NCI-H1092 treated with DMSO at 0.1 percent for 48 hours (cell line): ENCODE data around the gene TMEM273.

ENCODE experiments used
- DNase-seq: peaks from one replicate; lab custom pipeline; 2025; lab: John Stamatoyannopoulos, UW

The TMEM273 gene

GRCh38 chr10:49176310-49177268, 11.6 kb downstream of the TMEM273 start:
- no peak for DNase-seq

DNA sequence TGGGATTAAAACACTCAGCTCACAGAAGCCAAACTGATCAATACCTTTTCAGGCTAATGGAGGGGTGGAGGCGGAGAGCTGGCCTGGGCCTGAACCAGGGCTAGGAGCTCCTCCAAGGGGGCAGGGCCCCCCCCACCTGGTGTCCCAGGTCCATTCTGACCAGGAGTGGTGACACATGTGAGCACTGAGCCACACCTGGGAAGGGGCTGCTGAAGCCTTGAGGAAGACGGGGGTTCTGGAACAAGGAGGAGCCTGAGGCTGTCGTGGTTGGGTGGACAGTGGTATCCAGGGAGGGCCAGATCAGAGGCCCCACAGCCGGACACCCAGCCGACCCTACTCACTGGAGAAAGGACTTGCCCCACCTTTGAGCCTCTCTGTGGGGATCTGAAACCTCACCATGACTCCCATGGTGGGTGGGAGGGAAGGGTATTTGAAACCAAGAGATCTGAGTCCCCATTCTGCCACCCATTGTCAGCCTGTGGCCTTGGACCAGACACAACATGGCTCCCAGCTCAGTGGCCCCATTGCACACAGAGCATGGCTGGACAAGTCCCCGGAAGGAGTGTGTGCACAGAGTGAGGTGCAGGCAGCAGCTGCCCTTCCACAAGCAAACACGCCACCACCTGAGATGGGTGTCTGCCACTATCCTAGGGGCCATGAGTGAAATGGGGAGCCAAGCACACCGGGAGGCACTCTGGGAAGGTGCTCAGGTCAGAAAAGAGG, 12.4 kb downstream of the TMEM273 start:
- DNase-seq: no peak

GRCh38 chr10:49174926-49175500, 13.2 kb downstream of the TMEM273 start:
- no peak for DNase-seq

DNA sequence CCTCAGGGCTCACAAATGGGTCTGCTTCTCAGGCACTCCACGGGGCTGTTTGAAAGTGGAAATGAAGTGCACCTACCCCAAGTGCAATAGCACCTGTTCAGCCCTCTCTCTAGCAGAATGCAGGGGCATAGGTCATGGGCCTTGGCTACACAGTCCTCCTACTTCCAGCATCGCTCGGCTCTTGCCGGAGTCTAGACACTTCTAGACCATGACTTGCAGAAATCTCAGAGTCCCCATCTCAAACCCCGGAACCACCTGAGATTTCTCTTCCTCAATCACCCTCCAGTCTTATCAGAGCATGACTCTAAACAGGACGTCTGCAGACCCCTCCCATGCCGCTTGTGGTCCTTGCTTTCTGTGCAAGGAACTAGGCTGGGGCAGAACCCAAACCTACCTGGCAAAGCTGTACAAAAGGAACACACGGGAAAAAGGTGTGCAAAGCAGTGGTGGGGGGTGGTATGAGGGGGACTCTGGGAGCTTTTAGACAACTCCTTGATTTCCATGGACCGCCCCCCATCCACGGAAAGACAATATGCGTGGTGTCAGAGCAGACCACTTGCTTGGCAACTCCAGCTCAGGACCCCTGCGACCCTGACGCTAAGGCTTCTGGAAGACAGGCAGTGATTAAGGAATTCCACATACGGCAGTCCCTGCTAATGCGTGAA, 13.8 kb downstream of the TMEM273 start:
- DNase-seq: no peak

GRCh38 chr10:49173853-49174252, 14.3 kb downstream of the TMEM273 start:
- DNase-seq: no peak

- DNase-seq: no peak
Observed at GRCh38 chr10:49173201-49173772, 14.9 kb downstream of the TMEM273 start.

DNA sequence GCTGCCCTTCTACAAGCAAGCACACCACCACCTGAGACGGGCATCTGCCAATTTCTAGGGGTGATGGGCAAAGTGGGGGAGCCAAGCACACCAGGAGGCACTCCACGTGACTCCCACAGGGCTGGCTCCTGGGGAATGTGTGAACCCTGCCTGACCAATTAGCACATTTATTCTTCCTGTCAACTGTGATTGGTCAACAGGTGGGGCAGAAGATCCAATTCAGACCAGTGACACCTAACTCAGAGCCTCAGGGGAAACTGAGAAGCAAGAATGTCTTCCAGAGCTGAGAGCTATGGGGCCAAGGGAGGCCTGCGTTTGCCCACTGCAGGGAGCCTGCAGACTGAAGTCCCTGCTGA, 15.4 kb downstream of the TMEM273 start:
- DNase-seq: no peak

DNA sequence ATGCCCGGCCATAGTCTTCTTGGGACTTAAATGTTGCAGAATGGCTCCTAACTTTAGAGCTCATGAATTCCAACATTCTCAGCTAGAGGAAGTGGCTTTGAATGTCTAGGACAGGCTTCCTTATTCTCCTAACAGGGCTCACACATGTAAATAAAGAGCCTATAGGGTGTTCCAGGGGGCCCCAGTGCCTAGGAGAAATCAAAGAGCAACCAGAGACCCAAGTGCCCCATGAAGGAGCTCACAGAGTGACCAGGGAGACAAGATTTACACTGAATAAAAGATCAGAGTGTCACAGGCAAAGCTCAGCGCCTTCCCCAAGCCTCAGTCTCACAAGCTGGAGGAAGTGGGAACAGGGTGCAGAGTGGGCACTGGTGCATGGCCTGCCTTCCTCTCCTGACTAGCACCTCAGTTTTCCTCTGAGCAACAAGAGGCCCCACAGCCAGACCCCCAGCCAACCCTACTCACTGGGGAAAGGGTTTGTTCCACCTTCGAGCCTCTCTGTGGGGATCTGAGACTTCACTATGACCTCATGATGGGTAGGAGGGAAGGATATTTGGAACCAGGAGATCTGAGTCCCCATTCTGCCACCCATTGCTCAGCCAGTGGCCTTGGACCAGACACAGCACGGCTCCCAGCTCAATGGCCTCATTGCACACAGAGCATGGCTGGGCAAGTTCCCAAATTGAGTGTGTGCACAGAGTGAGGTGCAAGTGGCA, 16.0 kb downstream of the TMEM273 start:
- peak; percentile 7 for DNase-seq

GRCh38 chr10:49171326-49172060, 16.7 kb downstream of the TMEM273 start:
- no peak for DNase-seq

DNA sequence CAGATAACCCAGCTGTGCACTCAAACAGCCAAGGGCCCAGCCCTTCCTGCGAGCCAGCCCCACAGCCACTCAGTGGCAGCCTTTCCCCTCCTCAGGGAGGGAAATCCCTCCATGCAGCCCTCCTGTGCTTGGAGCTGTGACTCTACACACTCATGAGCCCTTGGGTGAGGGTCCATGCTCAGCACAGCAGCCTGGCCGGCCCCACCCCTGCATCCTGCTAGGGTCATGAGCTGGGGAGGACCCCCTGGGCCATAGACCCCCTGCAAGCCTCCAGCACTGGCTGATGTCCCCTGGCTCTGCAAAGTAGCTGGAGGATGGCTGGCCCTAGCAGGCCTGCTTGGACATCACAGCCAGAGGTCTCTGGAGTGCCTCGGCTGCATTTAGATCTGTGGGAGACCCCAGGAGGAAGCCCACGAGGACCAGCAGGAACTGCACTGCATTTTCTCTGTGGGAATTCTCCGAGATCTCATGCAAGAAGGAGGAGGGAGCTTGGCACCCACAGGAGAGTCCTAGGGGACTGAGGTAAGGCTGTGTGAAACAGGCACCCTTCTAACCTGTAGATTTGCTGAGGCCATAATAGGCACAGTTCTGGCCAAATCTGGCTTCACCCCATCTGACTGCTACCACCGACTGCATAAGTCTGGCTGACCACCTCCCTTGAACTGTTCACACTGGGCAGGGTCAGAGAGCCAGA, 17.4 kb downstream of the TMEM273 start:
- no peak for DNase-seq

GRCh38 chr10:49169776-49170175, 18.4 kb downstream of the TMEM273 start:
- DNase-seq: no peak

- no peak for DNase-seq
Observed at GRCh38 chr10:49168831-49169500, 19.2 kb downstream of the TMEM273 start.

DNA sequence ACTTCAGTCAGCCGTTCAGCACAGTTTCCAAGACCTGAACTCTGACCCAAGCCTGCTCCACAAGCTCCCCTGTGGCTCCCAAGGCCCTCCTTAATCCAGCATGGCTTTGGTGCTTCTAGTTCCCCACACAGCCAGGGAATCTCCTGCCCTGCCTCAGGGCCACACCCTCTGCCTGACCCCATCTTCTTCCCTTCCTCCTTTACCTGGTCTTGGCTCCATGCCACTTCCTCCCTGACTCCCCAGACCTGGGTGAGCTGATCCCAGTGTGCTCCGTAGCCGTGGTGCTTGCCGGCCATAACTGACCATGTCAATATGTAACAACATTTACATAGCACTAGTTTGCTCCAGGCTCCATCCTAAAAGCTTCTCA, 20.0 kb downstream of the TMEM273 start:
- no peak for DNase-seq

GRCh38 chr10:49167425-49168170, 20.6 kb downstream of the TMEM273 start:
- DNase-seq: no peak

DNA sequence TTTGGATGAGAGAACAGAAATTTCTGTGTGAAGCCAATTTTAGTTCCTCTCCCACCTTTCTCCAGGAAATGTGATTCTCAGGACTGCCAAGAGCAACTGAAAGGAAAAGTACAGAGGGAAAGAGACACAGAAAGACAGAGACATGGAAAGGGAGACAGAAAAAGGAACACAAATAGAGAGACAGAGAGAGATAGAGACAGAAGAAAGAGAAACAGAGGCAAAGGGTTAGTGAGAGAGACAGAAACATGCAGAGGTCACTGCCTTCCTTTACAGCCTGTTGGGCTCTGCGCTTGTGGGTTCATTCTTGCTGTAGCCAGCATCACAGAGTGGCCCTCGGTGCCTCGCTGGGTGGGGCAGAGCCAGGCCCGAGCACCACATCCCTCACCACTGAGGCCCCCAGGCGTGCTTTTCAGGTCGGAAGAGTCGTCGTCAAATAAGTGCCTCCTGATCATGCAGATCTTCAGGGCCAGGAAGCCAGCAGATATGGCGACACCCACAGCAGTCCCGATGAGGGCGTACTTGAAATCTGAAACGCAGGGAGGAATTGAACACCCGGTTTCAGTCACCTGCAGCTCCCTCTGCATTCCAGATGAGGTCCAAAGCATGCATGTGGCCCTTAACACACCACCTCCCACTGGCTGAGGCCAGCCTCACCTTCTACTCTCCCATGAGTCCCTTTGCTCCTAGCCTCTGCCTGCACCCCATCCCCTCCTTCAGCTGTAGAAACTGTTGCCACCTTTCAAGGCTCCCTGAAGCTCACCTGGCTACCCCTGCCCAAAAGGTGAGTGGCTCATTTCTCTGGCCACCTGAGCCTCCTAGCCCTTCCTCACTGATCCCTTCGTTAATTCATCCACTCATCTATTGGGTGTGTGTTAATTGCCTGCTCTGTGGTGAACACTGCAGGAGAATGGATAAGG, 21.4 kb downstream of the TMEM273 start:
- DNase-seq: no peak

DNA sequence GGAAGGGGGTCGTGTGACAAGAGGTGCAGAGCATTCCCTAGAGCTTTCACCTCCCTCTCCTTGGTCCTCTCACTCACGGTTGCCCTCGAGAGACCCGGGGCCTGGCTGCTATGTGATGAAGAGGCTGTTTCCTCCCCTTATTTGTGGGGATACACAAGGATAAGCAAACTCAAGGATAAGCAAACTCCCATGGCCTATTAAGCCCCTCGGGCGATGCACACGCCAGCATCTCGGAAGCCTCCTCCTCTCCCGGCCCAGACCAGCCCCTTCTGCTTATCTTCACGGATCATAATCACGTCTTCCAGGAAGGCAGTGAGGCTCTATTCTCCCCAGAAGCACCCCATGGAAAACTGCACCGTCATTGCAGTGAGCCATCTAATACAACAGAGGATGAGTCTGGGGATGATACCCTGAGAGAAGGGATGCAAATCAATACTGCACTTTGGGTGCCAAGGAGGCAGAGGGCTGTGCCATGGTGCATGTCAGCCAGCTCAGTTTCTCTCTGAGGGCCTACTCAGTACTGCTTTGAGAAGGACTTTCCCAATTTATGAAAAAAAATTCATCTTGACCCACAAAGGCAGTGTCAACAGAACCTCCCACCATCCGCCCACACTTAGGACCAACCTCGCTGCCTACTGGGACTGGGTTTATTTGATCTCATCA, 22.2 kb downstream of the TMEM273 start:
- DNase-seq: no peak

DNA sequence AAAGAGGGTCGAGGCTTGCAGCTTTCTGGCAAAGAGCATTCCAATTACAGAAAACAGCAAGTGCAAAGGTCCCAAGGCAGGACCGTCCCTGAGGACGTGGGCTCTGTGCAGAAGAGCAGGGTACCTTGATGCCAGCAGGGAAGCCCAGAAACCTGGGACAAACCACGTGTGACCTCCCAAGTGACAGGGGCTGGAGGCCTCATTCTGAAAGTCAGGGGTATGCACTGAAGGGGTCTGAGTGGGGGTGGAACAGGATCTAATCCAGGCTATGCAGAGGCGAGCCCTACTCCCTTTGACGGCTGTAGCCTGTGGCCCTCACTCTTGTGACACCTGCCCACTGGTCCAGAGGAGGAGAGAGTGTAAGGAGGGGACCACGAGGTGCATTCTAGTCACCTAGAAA, 22.9 kb downstream of the TMEM273 start:
- no peak for DNase-seq
